ENCODE results near the gene PIAS4.

PIAS4 gene

DNA sequence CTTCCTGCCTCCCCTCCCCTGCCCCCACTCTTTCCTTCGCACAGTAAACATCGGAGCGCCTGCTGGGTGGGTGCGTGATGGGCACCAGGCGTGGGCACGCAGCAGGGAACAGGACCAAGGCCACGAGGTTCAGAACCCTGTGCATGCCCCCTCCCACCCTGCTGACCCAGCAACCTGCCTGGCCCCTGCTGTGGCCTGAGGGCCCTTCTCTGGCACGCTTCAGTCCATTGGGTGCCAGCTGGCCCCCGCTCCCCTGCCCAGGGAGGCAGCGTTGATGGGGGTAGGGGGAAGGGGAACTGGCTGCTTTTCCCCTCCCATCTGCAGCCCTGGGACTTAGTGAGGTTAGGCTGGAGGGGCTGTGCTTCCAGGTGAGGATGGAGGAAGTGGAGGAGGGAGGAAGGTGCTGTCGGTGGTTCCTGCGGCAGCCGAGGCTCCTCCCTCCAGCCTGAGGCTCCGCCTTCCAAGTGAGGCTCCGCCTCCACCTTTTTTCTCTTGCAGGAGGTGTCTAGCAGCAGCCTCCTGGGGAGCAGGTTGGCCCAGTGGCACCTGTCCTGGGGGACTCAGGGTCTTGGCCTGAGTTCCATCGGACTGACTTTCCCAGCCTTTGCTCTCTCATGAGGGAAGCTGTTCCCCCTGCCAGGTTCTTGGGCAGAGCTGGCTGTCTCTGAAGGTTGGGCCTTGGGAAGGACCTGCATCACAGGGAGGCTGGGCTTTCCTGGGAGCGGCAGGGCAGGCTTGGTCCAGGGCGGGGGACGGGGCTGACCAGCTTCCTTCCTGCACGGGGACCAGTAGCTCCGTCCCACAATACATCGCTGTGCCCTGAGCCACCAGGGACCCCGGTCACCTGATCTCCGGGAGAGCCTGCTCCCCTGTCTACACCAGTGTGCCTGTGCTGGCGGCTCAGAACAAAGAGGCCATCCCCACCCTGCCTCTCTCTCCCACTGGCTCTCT, 7.3 kb downstream of the PIAS4 start:
- Histone ChIP-seq H3K4me3 (ENCODE audit: low read depth, low read length) (no peak overlapping the region), H3K4me1 (ENCODE audit: control insufficient read depth, insufficient read depth, low read length) (no peaks in the 10 kb centered on the region), H3K9me3 (ENCODE audit: control insufficient read depth, insufficient read depth, low read depth, low read length) (no peaks in the 10 kb centered on the region), H3K27ac (ENCODE audit: extremely low read depth, low read depth, low read length) (no peak overlapping the region), H3K36me3 (ENCODE audit: control insufficient read depth in 2 of 2, insufficient read depth in 1 of 2, low read length in 2 of 2) (peaks cover 3 to 69% of the 10 kb centered on the region in 2 experiments; a peak in 2 of 3 replicates)
- ChIA-PET POLR2A (no interaction called here), CTCF (no interaction called here)
- TF ChIP-seq ZFP69B (tag by site-specific recombination; IDR thresholded peaks at IDR 0.05): no peak
- TF ChIP-seq ZNF112 (tag by site-specific recombination; IDR thresholded peaks at IDR 0.05): no peak
- TF ChIP-seq ZNF792 (tag by site-specific recombination; IDR thresholded peaks at IDR 0.05): no peak
- no peak for TF ChIP-seq ZNF621 (tag by site-specific recombination; IDR thresholded peaks at IDR 0.05)
- TF ChIP-seq ZNF76 (tag by site-specific recombination; IDR thresholded peaks at IDR 0.05; ENCODE audit: borderline replicate concordance, low read depth): no peak
- TF ChIP-seq, protein P1, sequence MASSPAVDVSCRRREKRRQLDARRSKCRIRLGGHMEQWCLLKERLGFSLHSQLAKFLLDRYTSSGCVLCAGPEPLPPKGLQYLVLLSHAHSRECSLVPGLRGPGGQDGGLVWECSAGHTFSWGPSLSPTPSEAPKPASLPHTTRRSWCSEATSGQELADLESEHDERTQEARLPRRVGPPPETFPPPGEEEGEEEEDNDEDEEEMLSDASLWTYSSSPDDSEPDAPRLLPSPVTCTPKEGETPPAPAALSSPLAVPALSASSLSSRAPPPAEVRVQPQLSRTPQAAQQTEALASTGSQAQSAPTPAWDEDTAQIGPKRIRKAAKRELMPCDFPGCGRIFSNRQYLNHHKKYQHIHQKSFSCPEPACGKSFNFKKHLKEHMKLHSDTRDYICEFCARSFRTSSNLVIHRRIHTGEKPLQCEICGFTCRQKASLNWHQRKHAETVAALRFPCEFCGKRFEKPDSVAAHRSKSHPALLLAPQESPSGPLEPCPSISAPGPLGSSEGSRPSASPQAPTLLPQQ (tag by site-specific recombination; IDR thresholded peaks at IDR 0.05): no peak
- TF ChIP-seq SCRT2 (tag by site-specific recombination; IDR thresholded peaks at IDR 0.05): no peak
- no peak for TF ChIP-seq ZNF169 (tag by site-specific recombination; IDR thresholded peaks at IDR 0.05)
- peak; percentile 60 for TF ChIP-seq SP2 (tag by site-specific recombination; IDR thresholded peaks at IDR 0.05)
- no peak for TF ChIP-seq ZNF16 (tag by site-specific recombination; IDR thresholded peaks at IDR 0.05; ENCODE audit: low read depth)
- TF ChIP-seq GLIS1 (tag by site-specific recombination; IDR thresholded peaks at IDR 0.05): peak; percentile 13; the same call in 1 of the 2 replicates
- TF ChIP-seq ZIC2 (tag by site-specific recombination; IDR thresholded peaks at IDR 0.05): no peak

DNA sequence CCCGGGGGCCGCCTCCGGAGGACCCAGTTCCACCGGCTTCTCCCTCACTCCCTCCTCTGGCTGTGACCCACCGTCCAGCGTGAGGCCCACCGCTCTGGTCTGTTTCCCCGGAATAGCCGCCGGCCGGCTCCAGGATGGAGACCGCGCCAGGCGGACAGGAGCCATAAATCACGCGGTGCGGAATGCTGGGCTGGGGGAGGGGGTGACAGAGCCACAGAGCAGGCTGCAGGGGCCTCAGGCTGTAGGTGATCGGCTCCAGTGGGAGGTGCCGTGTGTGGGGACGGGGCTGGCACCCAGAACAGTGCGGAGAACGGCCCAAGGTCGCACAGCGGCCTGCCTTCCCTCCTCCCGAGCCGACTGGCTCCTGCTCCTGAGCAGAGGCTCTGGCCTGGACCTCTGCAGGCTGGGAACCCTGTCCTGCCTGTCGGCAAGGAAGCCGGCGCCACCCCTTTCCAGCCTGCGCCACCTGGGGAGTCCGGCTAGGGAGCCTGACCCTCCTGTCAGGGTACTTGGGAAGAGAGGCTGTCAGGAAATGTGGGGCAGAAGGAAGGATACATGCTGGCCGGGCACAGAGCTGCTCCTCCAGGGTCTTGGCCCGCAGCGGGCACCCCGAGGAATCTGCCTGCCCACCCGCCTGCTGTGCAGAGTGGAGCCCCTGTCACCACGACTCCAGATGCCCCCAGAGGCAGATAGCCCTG, 8.3 kb downstream of the PIAS4 start:
- ChIA-PET CTCF (interaction anchor here (0.6 to 0.7 kb wide), 2 partner anchors 16 to 673 kb away, joined by 3 read pairs; no protein-coding TSS in a partner anchor), POLR2A (no interaction called here)
- Histone ChIP-seq H3K4me3 (ENCODE audit: low read depth, low read length) (no peak overlapping the region), H3K4me1 (ENCODE audit: control insufficient read depth, insufficient read depth, low read length) (no peaks in the 10 kb centered on the region), H3K27ac (ENCODE audit: extremely low read depth, low read depth, low read length) (no peak overlapping the region), H3K36me3 (ENCODE audit: control insufficient read depth in 2 of 2, insufficient read depth in 1 of 2, low read length in 2 of 2) (peaks cover 3 to 67% of the 10 kb centered on the region in 2 experiments; a peak in 2 of 3 replicates), H3K9me3 (ENCODE audit: control insufficient read depth, insufficient read depth, low read depth, low read length) (no peaks in the 10 kb centered on the region)
- no peak for TF ChIP-seq ZNF140 (tag by site-specific recombination; IDR thresholded peaks at IDR 0.05)
- no peak for TF ChIP-seq REPIN1 (tag by site-specific recombination; IDR thresholded peaks at IDR 0.05; ENCODE audit: low read depth)
- TF ChIP-seq ZNF677 (tag by site-specific recombination; IDR thresholded peaks at IDR 0.05): no peak
- TF ChIP-seq ZNF266 (tag by site-specific recombination; IDR thresholded peaks at IDR 0.05; ENCODE audit: low read depth): no peak
- TF ChIP-seq MEIS1 (CRISPR knock-in tag; IDR thresholded peaks at IDR 0.05; ENCODE audit: borderline replicate concordance): no peak
- no peak for TF ChIP-seq ZNF174 (tag by site-specific recombination; IDR thresholded peaks at IDR 0.05)
- no peak for TF ChIP-seq ZNF133 (tag by site-specific recombination; IDR thresholded peaks at IDR 0.05)
- TF ChIP-seq ZFP69B (tag by site-specific recombination; IDR thresholded peaks at IDR 0.05): no peak
- TF ChIP-seq ZNF391 (tag by site-specific recombination; IDR thresholded peaks at IDR 0.05; ENCODE audit: borderline replicate concordance, low read depth): no peak
- no peak for TF ChIP-seq ZNF2 (tag by site-specific recombination; IDR thresholded peaks at IDR 0.05)
- TF ChIP-seq, protein P2, sequence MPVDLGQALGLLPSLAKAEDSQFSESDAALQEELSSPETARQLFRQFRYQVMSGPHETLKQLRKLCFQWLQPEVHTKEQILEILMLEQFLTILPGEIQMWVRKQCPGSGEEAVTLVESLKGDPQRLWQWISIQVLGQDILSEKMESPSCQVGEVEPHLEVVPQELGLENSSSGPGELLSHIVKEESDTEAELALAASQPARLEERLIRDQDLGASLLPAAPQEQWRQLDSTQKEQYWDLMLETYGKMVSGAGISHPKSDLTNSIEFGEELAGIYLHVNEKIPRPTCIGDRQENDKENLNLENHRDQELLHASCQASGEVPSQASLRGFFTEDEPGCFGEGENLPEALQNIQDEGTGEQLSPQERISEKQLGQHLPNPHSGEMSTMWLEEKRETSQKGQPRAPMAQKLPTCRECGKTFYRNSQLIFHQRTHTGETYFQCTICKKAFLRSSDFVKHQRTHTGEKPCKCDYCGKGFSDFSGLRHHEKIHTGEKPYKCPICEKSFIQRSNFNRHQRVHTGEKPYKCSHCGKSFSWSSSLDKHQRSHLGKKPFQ (tag by site-specific recombination; IDR thresholded peaks at IDR 0.05): no peak
- no peak for TF ChIP-seq ZNF473 (tag by site-specific recombination; IDR thresholded peaks at IDR 0.05)
- no peak for TF ChIP-seq ZNF585B (tag by site-specific recombination; IDR thresholded peaks at IDR 0.05)
- no peak for TF ChIP-seq ZNF146 (tag by site-specific recombination; IDR thresholded peaks at IDR 0.05)
- TF ChIP-seq ZBTB7A (tag by site-specific recombination; IDR thresholded peaks at IDR 0.05; ENCODE audit: low read depth): no peak
- TF ChIP-seq ZNF366 (tag by site-specific recombination; conservative IDR thresholded peaks at IDR 0.05): no peak
- no peak for TF ChIP-seq ZNF654 (tag by site-specific recombination; IDR thresholded peaks at IDR 0.05; ENCODE audit: low read depth)
- no peak for TF ChIP-seq ZNF223 (tag by site-specific recombination; IDR thresholded peaks at IDR 0.05)
- TF ChIP-seq ZNF707 (tag by site-specific recombination; IDR thresholded peaks at IDR 0.05): no peak

All from HEK293 (cell line).